ENCODE measurements around the gene ACAA2. TPM values are rescaled to one million over a fixed set of nuclear protein-coding genes. Genes with fewer than 3 reads are reported as not detected.

Gene ACAA2
- total RNA-seq, 1 experiment from 2014 or later = 6.5 TPM

- peak; percentile 9 for ATAC-seq
- Histone ChIP-seq H3K27me3 (ENCODE audit: low read length) (no peaks in the 10 kb centered on the region), H2AFZ (ENCODE audit: low read length) (no peak overlapping the region), H3K9me3 (ENCODE audit: low read length) (no peaks in the 10 kb centered on the region), H3K36me3 (ENCODE audit: low read depth, low read length) (no peaks in the 10 kb centered on the region), H4K20me1 (ENCODE audit: low read length) (no peaks in the 10 kb centered on the region), H3F3A (ENCODE audit: low read length, unreplicated experiment) (no peaks in the 10 kb centered on the region), H3K9me2 (replicated peaks; ENCODE audit: low read length) (no peaks in the 10 kb centered on the region), H3K79me2 (ENCODE audit: low read length) (no peaks in the 10 kb centered on the region), H3K4me3 (ENCODE audit: low read length) (no peak overlapping the region), H3K9ac (ENCODE audit: low read length) (no peak overlapping the region), H3K4me1 (ENCODE audit: insufficient read depth, low read length) (peaks cover 46% of the 10 kb centered on the region), H3K4me2 (ENCODE audit: low read length) (peak overlapping the region; percentile 70), H3K27ac (ENCODE audit: low read length) (peak overlapping the region; percentile 62)
- ChIA-PET POLR2A (ENCODE audit: unreplicated experiment) (no interaction called here), CTCF (interaction anchor here (1.0 kb wide), 1 partner anchor 23 kb away, joined by 3 read pairs; no protein-coding TSS in a partner anchor)
- TF ChIP-seq EZH2 (IDR thresholded peaks at IDR 0.05; ENCODE audit: low read length, unreplicated experiment) (no peak), CTCF (conservative IDR thresholded peaks at IDR 0.05; ENCODE audit: low read depth, low read length) (no peak)
- intact Hi-C loops (cut with micrococcal nuclease) = loop anchor here (1.0 to 2.0 kb wide), 2 partner anchors 14 to 23 kb away; partner anchors contain the start of gene ACAA2
- BruUV-seq (replicated peaks) = TSS peak; percentile 54
- no peak for DNase-seq
Observed at GRCh38 chr18:49835405-49835804, 22.1 kb upstream of the ACAA2 start.

- Histone ChIP-seq H3K4me1 (ENCODE audit: insufficient read depth, low read length) (peaks cover 40% of the 10 kb centered on the region), H3K79me2 (ENCODE audit: low read length) (no peaks in the 10 kb centered on the region), H3K4me3 (ENCODE audit: low read length) (no peak overlapping the region), H3K27me3 (ENCODE audit: low read length) (no peaks in the 10 kb centered on the region), H3K27ac (ENCODE audit: low read length) (peak overlapping the region; percentile 20; the same call in 1 of the 2 replicates), H3K9ac (ENCODE audit: low read length) (no peak overlapping the region), H3K4me2 (ENCODE audit: low read length) (no peak overlapping the region), H2AFZ (ENCODE audit: low read length) (no peak overlapping the region), H3K9me2 (replicated peaks; ENCODE audit: low read length) (no peaks in the 10 kb centered on the region), H3K36me3 (ENCODE audit: low read depth, low read length) (no peaks in the 10 kb centered on the region), H3K9me3 (ENCODE audit: low read length) (no peaks in the 10 kb centered on the region), H3F3A (ENCODE audit: low read length, unreplicated experiment) (no peaks in the 10 kb centered on the region), H4K20me1 (ENCODE audit: low read length) (no peaks in the 10 kb centered on the region)
- ATAC-seq (no peak), DNase-seq (no peak)
- CTCF ChIA-PET = interaction anchor here (0.6 to 1.0 kb wide), 2 partner anchors 24 to 361 kb away, joined by 3 to 4 read pairs; partner anchors contain the start of gene MYO5B
- TF ChIP-seq EZH2 (IDR thresholded peaks at IDR 0.05; ENCODE audit: low read length, unreplicated experiment) = no peak
- no peak for TF ChIP-seq CTCF (conservative IDR thresholded peaks at IDR 0.05; ENCODE audit: low read depth, low read length)
- no peak for TF ChIP-seq EZH2phosphoT487 (IDR thresholded peaks at IDR 0.05; ENCODE audit: borderline replicate concordance, low read length)
- TSS peak; percentile 32 for BruUV-seq (replicated peaks)
- intact Hi-C loops (cut with micrococcal nuclease) = loop anchor here (2.0 kb wide), 1 partner anchor 21 kb away; the partner anchor contains the start of gene ACAA2
- POLR2A ChIA-PET (ENCODE audit: unreplicated experiment) = interaction anchor here (0.6 kb wide), 1 partner anchor 20 kb away, joined by 6 read pairs; no protein-coding TSS in a partner anchor
Observed at GRCh38 chr18:49834258-49834657, 20.9 kb upstream of the ACAA2 start.

- Histone ChIP-seq H3K9ac (ENCODE audit: low read length) (no peak overlapping the region), H3K9me3 (ENCODE audit: low read length) (no peaks in the 10 kb centered on the region), H3K4me1 (ENCODE audit: insufficient read depth, low read length) (peaks cover 36% of the 10 kb centered on the region), H3K27ac (ENCODE audit: low read length) (no peak overlapping the region), H2AFZ (ENCODE audit: low read length) (no peak overlapping the region), H3K27me3 (ENCODE audit: low read length) (no peaks in the 10 kb centered on the region), H4K20me1 (ENCODE audit: low read length) (no peaks in the 10 kb centered on the region), H3K4me3 (ENCODE audit: low read length) (no peak overlapping the region), H3K36me3 (ENCODE audit: low read depth, low read length) (no peaks in the 10 kb centered on the region), H3K79me2 (ENCODE audit: low read length) (no peaks in the 10 kb centered on the region), H3F3A (ENCODE audit: low read length, unreplicated experiment) (no peaks in the 10 kb centered on the region), H3K9me2 (replicated peaks; ENCODE audit: low read length) (no peaks in the 10 kb centered on the region), H3K4me2 (ENCODE audit: low read length) (no peak overlapping the region)
- no peak for DNase-seq
- POLR2A ChIA-PET (ENCODE audit: unreplicated experiment) = no interaction called here
- intact Hi-C loops (cut with micrococcal nuclease) = loop anchor here (2.0 kb wide), 1 partner anchor 21 kb away; the partner anchor contains the start of gene ACAA2
- CTCF ChIA-PET = interaction anchor here (0.6 kb wide), 2 partner anchors 25 to 361 kb away, joined by 3 to 4 read pairs; partner anchors contain the start of gene MYO5B
- ATAC-seq = no peak
- TF ChIP-seq EZH2phosphoT487 (IDR thresholded peaks at IDR 0.05; ENCODE audit: borderline replicate concordance, low read length) (no peak), CTCF (conservative IDR thresholded peaks at IDR 0.05; ENCODE audit: low read depth, low read length) (no peak), EZH2 (IDR thresholded peaks at IDR 0.05; ENCODE audit: low read length, unreplicated experiment) (no peak)
- no TSS peak for BruUV-seq (replicated peaks)
Observed at GRCh38 chr18:49833814-49834213, 20.5 kb upstream of the ACAA2 start.
